Sciatic nerve (tissue), 2 donors: ENCODE data around the gene APOBEC2. TPM values are rescaled to one million over a fixed set of nuclear protein-coding genes. Genes with fewer than 3 reads are reported as not detected.

Experiments
- ATAC-seq: fragments of 200-7000 bp; cut with Tn5 transposase; one replicate; pipeline ENCODE4 v1.9.1; 2020; ENCODE audit warnings: mild to moderate bottlenecking, moderate library complexity
- DNase-seq: peaks from one replicate; pipeline ENCODE4 v3.0.0-alpha.2; 2020; ENCODE audit warnings: low spot score
- intact Hi-C: fragments of 100-400 bp; cut with DNase I; formaldehyde crosslinking; loops from one replicate; pipeline ENCODE4 v1.14.2; 2022
- total RNA-seq: library from RNA; stranded (reverse); fragmentation: NEBNext Ultra II Directional; extraction: Animal tissue kit (Norgen Biotek cat#: 25700); gene quantifications from one replicate; pipeline ENCODE4 v1.2.1, GENCODE V29; 2021
- donor health status: DM: no; HTN: no; CAD: no.
- donor health status: DM: no; HTN: no; CAD: no.

Gene APOBEC2
- total RNA-seq, 1 donor from 2014 or later: not detected

DNA sequence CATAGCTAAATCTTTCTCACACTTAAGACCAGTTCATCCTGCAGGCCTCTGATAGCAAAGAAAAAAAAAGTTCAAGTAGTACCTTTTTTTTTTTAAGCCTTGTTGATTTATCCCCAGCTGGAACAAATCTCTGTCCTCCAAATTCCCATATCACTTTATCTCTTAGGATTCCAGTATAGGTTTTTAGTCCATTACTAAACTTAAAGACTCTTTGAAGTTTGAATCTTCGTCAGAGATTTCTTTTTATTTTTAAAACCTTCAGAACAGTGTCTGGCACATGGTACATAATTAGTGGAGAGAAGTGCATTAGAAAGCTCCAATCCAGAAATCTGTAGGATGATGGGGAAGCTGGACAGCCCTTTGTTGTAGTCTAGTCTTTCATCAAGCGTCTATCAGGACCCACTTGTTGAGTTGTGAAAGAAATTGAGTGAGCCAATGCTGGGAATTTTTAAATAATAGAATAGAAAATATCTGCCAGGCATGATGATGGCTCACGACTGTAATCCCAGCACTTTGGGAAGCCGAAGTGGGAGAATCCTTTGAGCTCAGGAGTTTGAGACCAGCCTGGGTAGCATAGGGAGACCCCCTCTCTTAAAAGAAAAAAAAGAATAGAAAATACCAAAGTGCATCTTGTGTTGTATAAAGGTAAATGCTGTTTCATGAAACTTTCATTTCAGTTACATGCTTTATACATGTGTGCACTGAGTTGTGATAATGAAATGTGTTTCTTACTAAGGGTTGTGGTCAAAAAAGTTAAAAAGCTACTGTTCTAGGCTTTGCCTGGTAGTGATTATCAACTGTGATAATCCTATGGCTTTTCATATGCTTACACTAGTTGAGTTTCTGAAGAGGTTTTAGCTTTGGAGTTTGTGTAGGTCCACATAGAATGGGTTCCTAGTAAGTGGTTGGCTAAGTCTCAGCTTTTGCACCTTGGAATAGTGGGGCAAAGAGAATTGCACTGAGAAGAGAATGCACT, 22.9 kb downstream of the APOBEC2 start:
- DNase-seq (no peak), ATAC-seq (no peak)
- intact Hi-C loops: no loop called here

DNA sequence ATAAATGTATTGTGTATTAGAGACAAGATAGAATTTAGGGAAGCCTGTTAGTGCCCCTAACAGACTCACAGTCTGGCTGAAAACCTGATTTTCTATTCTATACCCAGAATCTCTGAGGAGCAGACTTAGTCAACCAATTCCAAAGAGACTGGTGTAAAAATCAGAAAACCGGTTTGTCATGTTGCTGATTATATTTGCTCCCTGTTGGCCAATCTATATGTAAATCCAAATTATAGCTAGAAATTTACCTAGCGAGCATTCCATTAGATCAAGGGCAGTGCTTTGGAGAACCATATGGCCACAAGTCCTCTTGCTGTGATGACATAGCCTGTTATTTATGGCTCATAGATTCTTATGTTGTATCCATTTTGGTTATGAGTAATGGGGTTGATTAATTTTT, 24.5 kb downstream of the APOBEC2 start:
- no peak for ATAC-seq
- intact Hi-C loops: no loop called here
- DNase-seq: no peak

DNA sequence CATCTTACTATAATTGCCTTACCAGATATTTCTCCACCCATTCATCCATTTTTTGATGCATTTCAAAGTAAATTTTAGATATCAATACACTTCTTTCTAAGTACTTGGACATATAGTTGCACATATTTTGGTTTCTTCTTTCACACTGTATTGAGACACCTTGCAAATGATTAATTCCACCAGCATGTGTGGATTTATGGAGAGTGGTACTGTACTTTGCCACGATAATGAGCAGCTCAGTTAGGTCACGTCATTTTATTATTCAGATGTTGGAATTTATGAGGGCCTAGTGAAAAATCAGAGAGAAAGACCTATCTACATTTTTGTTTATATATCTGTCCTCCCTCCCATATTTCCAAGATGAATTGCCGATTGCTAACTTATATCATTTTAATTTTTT, 25.1 kb downstream of the APOBEC2 start:
- DNase-seq (no peak), ATAC-seq (no peak)
- intact Hi-C loops: no loop called here

DNA sequence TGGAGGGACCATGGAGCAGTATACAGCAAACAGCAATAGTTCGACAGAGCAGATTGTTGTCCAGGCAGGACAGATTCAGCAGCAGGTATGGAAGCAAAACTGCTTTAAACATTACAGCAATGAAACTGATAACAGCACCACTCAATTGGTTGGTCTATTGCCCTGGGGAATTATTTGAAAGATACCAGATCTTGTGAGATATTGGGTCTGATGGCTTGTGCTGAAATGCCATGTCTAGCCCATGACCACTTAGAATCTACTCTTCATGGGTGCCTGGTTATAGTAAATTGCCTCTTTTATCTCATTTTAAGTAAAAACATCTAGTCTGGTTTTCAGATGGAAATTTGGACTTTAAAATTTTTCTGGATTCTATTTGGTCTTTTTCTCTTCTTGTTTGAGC, 26.1 kb downstream of the APOBEC2 start:
- DNase-seq: no peak
- intact Hi-C loops: no loop called here
- ATAC-seq: no peak

DNA sequence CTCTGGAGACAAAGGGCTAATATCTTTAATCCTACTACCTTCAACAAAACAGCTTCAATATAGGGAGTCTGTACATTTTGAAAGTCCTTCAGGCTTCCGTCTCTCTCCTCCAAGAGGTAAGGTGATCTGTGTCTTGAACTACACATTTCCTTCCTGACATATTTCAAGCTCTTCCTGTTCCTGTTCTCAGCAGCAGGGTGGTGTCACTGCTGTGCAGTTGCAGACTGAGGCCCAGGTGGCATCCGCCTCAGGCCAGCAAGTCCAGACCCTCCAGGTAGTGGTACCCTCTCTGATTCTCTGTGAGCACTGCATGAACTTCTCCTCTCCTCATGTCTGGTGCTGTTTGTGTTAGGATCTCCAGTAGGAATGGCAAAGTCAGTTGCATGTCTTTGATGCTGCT, 27.6 kb downstream of the APOBEC2 start:
- ATAC-seq (no peak), DNase-seq (no peak)
- intact Hi-C loops: no loop called here

DNA sequence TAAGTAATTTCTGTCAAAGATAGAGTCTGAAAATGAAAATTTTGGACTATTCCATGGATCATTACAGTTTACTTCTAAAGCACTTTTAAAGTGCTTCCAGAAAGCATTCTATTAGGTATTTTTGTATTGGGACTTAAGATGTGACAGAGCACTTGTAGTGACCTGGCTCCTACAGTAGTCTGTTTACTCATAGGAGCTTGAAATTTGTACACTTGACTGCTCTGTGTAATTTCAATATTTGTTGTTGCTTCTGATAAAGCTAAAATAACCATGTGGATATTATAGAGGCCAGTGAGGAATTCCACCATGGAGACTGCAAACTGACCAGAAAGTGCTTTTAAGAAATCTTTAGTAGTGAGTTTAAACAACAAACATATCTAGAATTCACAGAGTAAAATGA, 30.1 kb downstream of the APOBEC2 start:
- ATAC-seq (no peak), DNase-seq (no peak)
- intact Hi-C loops: no loop called here

DNA sequence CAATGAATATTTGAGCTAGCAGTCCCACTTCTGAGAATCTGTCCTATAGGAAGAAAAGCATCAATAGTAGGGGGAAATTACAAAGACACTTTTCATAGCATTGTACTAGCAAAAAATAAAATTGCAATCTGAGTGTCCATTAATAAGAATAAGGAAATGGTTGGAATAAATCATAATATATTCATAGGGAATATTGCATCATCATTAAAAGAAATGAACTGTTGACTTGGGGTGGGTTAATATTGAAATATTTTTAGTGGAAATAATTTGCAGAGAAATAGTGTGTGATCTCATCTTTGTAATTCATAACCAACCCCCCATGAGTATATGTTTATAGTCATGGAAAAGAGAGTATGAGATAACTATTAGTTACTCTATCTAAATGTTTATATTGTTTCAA, 32.2 kb downstream of the APOBEC2 start:
- ATAC-seq (no peak), DNase-seq (no peak)
- intact Hi-C loops: no loop called here

DNA sequence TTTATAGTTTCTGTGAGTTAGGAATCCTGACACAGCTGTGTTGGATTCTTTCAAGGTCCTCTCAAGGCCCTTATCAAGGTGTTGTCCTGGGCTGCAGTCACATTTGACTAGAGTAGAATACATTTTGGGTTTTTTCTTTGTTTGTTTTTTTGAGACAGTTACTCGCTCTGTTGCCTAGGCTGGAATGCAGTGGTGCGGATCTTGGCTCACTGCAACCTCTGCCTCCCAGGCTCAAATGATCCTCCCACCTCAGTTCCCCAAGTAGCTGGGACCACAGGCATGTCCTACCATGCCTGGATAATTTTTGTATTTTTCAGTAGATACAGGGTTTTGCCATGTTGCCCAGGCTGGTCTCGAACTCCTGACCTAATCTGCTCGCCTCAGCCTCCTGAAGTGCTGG, 35.4 kb downstream of the APOBEC2 start:
- ATAC-seq (no peak), DNase-seq (no peak)
- intact Hi-C loops: no loop called here

DNA sequence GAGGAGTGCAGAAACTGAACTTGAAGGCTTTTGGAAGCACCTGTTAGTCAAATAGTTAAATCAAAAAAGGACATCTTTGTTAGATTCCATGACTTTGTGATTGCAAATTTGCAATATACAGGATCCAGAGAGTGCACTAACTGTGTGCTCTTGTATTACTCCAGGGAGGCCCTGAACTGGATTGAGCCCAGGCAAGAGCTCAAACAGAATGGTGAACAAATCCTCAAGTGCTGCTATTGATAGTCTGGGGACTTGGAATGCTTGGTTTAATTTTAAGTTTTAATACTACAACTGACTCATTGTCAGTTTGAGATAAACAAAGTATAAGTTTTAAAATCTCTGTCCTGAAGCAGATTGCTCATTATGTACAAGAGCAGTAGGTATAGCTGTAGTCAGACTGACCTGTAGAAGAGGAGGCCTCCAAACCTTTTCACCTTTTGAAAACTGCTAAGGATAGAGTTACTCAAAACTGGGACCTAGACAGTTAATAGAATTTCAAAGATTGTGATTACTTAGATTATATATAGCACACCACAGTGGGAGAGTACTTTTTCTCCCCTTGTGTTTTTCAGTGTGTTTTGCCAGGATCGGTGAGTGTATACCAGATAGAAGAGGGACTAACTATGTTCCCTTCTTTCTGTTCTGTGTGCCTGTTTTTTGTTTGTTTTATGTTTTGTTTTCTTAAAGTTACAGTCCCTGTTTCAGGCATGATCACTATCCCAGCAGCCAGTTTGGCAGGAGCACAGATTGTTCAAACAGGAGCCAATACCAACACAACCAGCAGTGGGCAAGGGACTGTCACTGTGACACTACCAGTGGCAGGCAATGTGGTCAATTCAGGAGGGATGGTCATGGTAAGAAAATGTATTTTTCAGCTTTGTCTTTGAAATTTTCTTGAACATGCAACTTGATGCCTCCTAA, 38.1 kb downstream of the APOBEC2 start:
- intact Hi-C loops: no loop called here
- ATAC-seq: no peak
- no peak for DNase-seq

DNA sequence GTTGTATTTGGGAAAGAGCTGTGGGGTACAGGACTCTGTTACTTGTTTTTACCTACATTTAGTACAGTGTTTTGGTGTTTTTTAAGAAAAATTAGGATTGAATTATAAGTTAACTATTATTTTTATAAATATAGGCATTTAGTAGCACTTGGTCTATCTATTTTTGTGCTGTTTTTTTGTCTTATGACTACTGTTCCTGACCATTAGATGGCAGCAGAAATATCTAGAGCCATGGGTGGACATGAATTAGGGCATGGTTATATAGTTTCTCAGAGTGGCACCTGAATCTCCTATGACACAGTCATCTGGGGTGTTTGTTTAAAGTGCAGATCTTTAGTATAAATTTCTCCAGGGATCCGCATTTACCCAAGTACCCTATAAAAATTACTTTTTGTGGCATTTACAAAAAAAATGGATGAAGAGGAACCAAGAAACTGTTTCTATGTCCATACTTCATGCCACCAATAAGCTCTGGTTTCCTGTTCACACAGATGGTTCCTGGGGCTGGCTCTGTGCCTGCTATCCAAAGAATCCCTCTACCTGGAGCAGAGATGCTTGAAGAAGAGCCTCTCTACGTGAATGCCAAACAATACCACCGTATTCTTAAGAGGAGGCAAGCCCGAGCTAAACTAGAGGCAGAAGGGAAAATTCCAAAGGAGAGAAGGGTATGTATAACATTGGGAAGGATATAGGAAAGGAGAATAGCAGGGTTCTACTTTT, 39.6 kb downstream of the APOBEC2 start:
- DNase-seq (no peak), ATAC-seq (no peak)
- intact Hi-C loops: no loop called here

DNA sequence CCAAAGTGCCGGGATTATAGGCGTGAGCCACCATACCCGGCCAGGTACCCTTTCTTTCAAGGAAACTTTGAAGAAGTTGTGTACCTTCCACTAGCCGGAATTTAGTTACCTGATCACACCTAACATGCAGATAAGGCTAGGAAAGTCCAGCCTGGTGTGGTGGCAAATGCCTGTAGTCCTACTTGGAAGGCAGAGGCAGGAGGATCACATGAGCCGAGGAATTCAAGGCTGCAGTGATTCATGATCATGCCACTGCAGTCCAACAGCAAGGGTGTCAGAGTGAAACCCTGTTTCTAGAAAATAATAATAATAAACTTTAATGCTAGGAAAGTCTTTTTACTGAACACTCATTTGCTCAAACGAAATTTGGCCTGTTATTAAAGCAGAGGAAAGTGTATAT, 40.7 kb downstream of the APOBEC2 start:
- intact Hi-C loops: no loop called here
- DNase-seq (no peak), ATAC-seq (no peak)

DNA sequence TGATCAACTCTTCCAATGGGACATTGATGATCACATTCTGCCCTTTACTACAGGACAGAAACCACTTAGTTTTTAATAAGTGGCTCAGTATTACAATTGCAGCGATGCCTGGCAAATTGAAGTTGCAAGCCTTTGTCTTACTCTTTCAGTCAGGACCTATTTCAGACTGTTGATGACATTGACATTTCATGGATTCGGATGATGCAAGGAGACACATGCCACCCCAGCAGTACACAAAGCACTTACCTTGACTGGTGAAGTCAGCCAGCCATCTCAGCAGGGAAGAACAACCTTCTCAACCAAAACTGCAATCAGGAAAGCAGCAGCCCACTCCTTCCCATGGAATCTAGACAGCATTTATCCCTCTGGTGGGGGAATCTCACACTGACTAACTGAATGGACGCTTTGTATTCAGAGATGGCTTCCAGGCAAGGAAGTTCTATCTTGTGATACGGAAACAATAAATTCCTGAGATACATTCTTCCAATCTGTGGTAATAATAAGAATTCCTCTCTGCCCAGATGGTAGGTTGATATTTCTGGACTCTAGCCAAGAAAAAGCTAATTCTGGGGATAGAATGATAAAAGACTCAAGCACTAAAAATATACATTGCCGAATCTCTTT, 44.6 kb downstream of the APOBEC2 start:
- DNase-seq (no peak), ATAC-seq (no peak)
- intact Hi-C loops: no loop called here

DNA sequence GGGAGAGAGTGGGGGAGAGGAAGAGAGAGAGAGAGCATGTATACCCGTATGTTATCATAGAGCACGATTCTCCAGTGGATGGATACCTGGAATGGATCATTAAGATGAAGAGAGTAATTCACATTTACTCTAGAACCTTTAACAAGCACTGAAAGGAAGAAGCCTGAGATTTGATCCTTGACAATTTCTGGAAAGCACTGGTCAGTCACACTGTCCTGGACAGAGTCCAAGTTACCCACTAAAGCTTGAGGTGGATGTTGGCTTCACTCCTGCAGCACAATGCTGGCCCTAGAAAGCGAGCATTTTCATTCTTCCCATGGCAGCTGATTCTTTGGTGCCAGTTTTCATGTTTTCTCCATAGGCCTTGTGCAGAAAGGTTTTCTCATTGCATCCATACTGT, 45.4 kb downstream of the APOBEC2 start:
- intact Hi-C loops: no loop called here
- ATAC-seq (no peak), DNase-seq (no peak)

DNA sequence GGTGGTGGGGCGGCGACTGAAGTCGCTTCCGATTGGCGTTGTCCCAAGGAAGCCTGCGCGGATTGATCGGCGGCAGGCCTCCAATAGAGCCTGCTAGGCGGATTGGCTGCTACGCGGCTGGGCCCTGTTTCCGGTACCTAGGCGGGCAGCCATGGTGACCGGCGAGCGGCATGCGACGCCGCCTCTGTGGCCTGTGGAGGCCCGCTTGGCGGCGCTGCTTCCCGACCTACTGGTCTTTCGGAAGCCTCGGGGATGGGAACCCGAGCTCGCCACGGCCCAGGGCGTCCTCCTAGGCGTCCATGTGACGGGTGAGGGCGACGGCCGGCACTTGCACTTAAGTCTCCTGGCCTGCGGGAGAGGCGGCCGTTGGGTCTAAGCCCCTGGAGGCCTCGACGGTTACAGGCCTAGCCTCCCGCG, 47.9 kb downstream of the APOBEC2 start:
- ATAC-seq: peak; percentile 26
- DNase-seq: peak; percentile 60

DNA sequence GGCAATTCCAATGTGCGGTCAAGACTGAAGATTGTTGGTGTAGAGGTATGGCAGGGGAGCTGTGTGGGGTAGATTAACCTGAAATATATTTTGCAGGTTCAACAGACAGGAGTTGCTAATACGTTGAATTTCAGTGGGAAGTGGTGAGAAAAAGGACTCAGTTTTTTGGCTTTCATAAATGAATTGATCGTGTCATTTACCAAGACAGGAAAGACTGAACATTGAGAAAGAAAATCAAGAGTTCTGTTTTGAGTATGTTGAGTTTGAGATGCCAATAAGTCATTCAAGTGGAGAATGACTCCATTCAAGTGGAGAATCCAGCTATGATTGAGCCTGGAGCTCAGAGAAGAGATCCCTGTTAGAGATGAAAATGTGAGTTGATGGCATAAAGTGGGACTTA, 50.8 kb downstream of the APOBEC2 start:
- ATAC-seq: no peak
- DNase-seq: no peak
- intact Hi-C loops: no loop called here

More for the DNA sequence above, 47.9 kb downstream of the APOBEC2 start:
- intact Hi-C loops: no loop called here

DNA sequence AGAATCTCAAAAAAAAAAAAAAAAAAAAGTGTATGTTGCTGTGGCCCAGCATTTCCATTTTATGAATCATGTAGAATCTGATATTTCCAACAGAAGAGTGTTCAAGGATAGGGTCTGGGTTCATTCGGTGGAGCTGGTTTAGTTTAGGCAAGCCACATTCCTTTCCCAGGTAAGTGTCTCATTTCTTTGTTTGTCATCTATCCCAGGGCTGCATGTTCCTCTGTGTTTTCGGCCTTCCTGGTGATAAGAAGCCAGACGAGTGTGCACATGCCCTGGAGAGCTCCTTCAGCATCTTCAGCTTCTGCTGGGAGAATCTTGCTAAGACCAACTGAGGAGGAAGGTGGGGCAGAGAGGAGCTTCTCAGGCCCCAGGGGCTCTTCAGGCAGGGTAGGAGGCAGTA, 58.0 kb downstream of the APOBEC2 start:
- ATAC-seq (no peak), DNase-seq (no peak)
- intact Hi-C loops: no loop called here
